Regular cardiac myocyte (primary cell): ENCODE measurements around the gene VSIG1. TPM values are rescaled to one million over a fixed set of nuclear protein-coding genes. Genes with fewer than 3 reads are reported as not detected.

Experiments used
- total RNA-seq: library from RNA; depleted of rRNA; stranded (reverse); fragments of >200 nt; gene quantifications from 2 replicates; pipeline ENCODE4 v1.2.3, GENCODE V29; 2014

VSIG1 gene
- total RNA-seq: under 0.01 TPM in 2 replicates

DNA sequence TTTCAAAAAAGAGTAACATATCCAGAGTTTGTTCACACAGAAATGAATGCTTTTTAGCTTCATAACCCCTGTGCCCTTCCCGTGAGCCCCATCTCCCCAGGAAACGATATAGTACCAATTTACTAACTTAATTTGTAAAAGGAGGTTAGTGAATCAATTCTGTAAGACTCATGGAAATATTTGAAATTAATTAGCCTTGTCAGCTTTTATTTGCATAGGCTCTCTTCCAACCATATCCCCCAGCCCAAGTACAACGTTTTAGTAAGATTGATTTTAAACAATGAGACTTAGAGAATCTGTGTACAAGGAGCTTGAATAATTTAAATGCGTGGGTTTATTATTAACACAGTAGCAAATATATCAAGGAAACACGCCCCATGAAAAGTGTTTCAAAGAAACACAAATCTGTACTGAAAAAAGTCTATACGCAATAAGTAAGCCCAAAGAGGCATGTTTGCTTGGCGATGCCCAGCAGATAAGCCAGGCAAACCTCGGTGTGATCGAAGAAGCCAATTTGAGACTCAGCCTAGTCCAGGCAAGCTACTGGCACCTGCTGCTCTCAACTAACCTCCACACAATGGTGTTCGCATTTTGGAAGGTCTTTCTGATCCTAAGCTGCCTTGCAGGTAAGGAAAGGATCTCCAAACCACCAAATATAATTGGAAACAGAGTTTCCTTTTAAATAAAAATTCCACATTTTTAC, at the start of gene VSIG1:
Gene VSIG1, plus strand, starts transcription at position 512 of the 703 bp plus-strand sequence. Its CDS starts 66 bp downstream, at position 578.

DNA sequence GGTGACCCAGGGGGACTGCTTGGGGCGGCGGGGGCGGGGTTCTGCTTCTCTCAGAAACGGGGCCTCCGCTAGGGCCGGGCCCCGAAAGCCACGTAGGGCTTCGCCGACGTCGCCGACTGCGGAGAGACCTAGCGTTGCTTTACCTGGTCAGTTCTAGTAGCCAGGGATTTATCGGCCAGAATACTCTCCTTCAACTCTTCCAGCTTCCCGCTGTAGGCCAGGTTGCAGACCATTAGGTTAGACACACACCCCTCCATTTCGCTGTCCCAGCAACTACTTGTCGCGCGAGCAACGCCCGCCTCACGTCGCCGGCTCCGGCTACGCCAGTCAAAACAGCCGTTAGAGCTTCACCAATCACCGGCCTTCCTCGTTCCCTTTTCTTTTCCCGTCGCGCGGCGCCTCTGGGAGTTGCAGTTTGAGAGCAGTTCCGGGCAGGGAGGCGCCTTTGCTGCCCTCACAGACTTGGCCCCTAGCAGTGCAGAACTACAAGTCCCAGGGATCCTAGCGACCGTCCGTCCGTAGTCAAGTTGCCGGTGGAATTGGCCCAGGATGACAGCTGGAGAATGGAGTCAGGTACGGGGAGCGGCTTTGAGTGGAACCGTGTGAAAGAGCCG, 46.5 kb downstream of the VSIG1 start, which contains the start of the genes ATG4A and PSMD10:
Gene ATG4A, plus strand, starts transcription at position 515 of the 614 bp plus-strand sequence. Its CDS starts 49 bp downstream, at position 564.
Gene PSMD10, minus strand, starts transcription at position 279 of the 614 bp plus-strand sequence. Its CDS starts 22 bp downstream, at position 257.

Other genes starting within 250 kb of the VSIG1 start
- 7.7 and 22.3 TPM in 2 replicates for gene MID2, start 219.2 kb upstream of the VSIG1 start, total RNA-seq
- not detected in 2 replicates for gene TEX13B, start 62.7 kb upstream of the VSIG1 start, total RNA-seq
- 140 and 160 TPM in 2 replicates for gene PSMD10, start 46.5 kb downstream of the VSIG1 start, total RNA-seq
- gene ATG4A, start 46.7 kb downstream of the VSIG1 start, total RNA-seq: 21.4 and 33.4 TPM in 2 replicates